Ishikawa (cell line): ENCODE measurements around the gene MTHFD1L.

Source experiments
- EP300 ChIP-seq: IDR thresholded peaks from 2 replicates; pipeline ENCODE4 v1.6.1; 2012; ENCODE audit warnings: borderline replicate concordance
- MAX ChIP-seq: IDR thresholded peaks from 2 replicates; pipeline ENCODE4 v1.6.1; 2012
- REST ChIP-seq: IDR thresholded peaks from 2 replicates; pipeline ENCODE4 v1.6.1; 2012; ENCODE audit warnings: low read depth, mild to moderate bottlenecking
- YY1 ChIP-seq: IDR thresholded peaks from 2 replicates; pipeline ENCODE4 v1.6.1; 2012; ENCODE audit warnings: low read depth

GRCh38 chr6:151026041-151026663 is 160.7 kb downstream of the MTHFD1L start:
- TF ChIP-seq REST (no peak), EP300 (no peak), MAX (no peak), YY1 (no peak)
